Spleen (tissue), 11 donors: ENCODE data around the gene CLDN6. TPM values are rescaled to one million over a fixed set of nuclear protein-coding genes. Genes with fewer than 3 reads are reported as not detected.

Experiments
- DNase-seq: peaks from one replicate; pipeline ENCODE4 v3.0.0-alpha.2; 2020
- H3K27ac ChIP-seq, 8 donors: fragments of 200-600 bp; sonication (generic) in 7 of 8; 1 replicate in 4 of 8; 2 replicates in 4 of 8; pipeline versions ENCODE4 v1.5.0 to v1.8.0; 2016 to 2021; ENCODE audit warnings: inconsistent platforms in 4 of 8, mild to moderate bottlenecking in 4 of 8, moderate library complexity in 1 of 8
- H3K27me3 ChIP-seq, 7 donors: fragments of 200-600 bp; sonication (generic) in 6 of 7; replicated peaks in 1 of 7; 1 replicate in 4 of 7; 2 replicates in 3 of 7; pipeline versions ENCODE4 v1.5.0 to v1.8.0; 2016 to 2021; ENCODE audit warnings: inconsistent platforms in 3 of 7, mild to moderate bottlenecking in 1 of 7
- H3K36me3 ChIP-seq, 6 donors: fragments of 200-600 bp; sonication (generic) in 5 of 6; 1 replicate in 4 of 6; 2 replicates in 2 of 6; pipeline versions ENCODE4 v1.5.0 to v1.8.0; 2016 to 2021; ENCODE audit warnings: inconsistent platforms in 2 of 6
- H3K4me1 ChIP-seq, 6 donors: fragments of 200-600 bp; sonication (generic) in 5 of 6; 1 replicate in 3 of 6; 2 replicates in 3 of 6; pipeline versions ENCODE4 v1.5.0 to v1.8.0; 2016 to 2021; ENCODE audit warnings: inconsistent platforms in 3 of 6
- H3K4me3 ChIP-seq, 8 donors: fragments of 200-600 bp; sonication (generic) in 7 of 8; 1 replicate in 4 of 8; 2 replicates in 4 of 8; pipeline versions ENCODE4 v1.5.0 to v1.8.0; 2016 to 2021; ENCODE audit warnings: inconsistent platforms in 4 of 8, mild to moderate bottlenecking in 4 of 8, moderate library complexity in 2 of 8
- H3K9me3 ChIP-seq, 8 donors: fragments of 200-600 bp; sonication (generic) in 7 of 8; 1 replicate in 4 of 8; 2 replicates in 4 of 8; pipeline versions ENCODE4 v1.5.0 to v1.8.0; 2016 to 2021; ENCODE audit warnings: inconsistent platforms in 4 of 8
- POLR2A ChIP-seq, 3 donors: fragments of 450-650 bp; IDR thresholded peaks; one replicate each; pipeline ENCODE4 v1.5.1; 2017; ENCODE audit warnings: antibody characterized with exemption in 3 of 3, mild to moderate bottlenecking in 1 of 3
- POLR2AphosphoS5 ChIP-seq, 3 donors: sonication (generic); formaldehyde crosslinking; IDR thresholded peaks; one replicate each; pipeline ENCODE4 v1.5.1; 2017; ENCODE audit warnings: antibody characterized with exemption in 3 of 3
- WGBS, 5 donors: extraction: QIAGEN DNeasy Blood & Tissue Kit in 3 of 5; methylation state at CpG; one replicate each; pipeline versions ENCODE4 v1.1.5 to v1.1.7; 2013 to 2018; 5-methylcytosine and 5-hydroxymethylcytosine counted together
- intact Hi-C: fragments of 100-400 bp; cut with DNase I; formaldehyde crosslinking; loops from one replicate; pipeline ENCODE4 v1.15.0; 2023; ENCODE audit warnings: low total_unique reads
- polyA plus RNA-seq, 3 donors: library from polyadenylated mRNA; stranded (reverse); fragments of 200-250 nt; gene quantifications; one replicate each; pipeline ENCODE4 v1.2.1, GENCODE V29; 2013
- small RNA-seq, 4 donors: library from RNA; depleted of rRNA; stranded (forward); fragments of <200 nt; gene quantifications; one replicate each; pipeline ENCODE3, GENCODE V24; 2016
- total RNA-seq, 7 donors: library from RNA; depleted of rRNA in 3 of 7; stranded (reverse); fragments of >200 nt in 3 of 7; fragmentation: NEBNext Ultra II Directional in 4 of 7; extraction: Animal tissue kit (Norgen Biotek cat#: 25700) in 4 of 7; gene quantifications; one replicate each; pipeline versions ENCODE4 v1.1.0 to v1.2.1, GENCODE V29; 2016 to 2021
- TF ChIP-seq, protein P1 (sequence below), 11 experiments: fragments of 200-600 bp in 7 of 11; fragments of 450-650 bp in 4 of 11; sonication (generic) in 4 of 11; IDR thresholded peaks in 8 of 11; conservative IDR thresholded peaks in 3 of 11; 1 replicate in 7 of 11; 2 replicates in 4 of 11; pipeline versions ENCODE4 v1.4.0 to v1.8.0; 2016 to 2021; ENCODE audit warnings: antibody characterized with exemption in 11 of 11, inconsistent platforms in 4 of 11, mild to moderate bottlenecking in 1 of 11
- donor health status: healthy with polysubstance abuse.
- donor health status: DM: no; HTN: no; CAD: no; lungs with moderate emphysema.
- donor health status: DM: no; HTN: no; CAD: no.
- donor health status: Bipolar disorder and iron deficiency.
- donor health status: healthy.
- donor health status: DM: no; HTN: no; CAD: no.
- donor health status: DM: yes; HTN: yes; CAD: no.

CLDN6 gene
- total and polyA plus RNA-seq, 10 donors, result not detected

DNA sequence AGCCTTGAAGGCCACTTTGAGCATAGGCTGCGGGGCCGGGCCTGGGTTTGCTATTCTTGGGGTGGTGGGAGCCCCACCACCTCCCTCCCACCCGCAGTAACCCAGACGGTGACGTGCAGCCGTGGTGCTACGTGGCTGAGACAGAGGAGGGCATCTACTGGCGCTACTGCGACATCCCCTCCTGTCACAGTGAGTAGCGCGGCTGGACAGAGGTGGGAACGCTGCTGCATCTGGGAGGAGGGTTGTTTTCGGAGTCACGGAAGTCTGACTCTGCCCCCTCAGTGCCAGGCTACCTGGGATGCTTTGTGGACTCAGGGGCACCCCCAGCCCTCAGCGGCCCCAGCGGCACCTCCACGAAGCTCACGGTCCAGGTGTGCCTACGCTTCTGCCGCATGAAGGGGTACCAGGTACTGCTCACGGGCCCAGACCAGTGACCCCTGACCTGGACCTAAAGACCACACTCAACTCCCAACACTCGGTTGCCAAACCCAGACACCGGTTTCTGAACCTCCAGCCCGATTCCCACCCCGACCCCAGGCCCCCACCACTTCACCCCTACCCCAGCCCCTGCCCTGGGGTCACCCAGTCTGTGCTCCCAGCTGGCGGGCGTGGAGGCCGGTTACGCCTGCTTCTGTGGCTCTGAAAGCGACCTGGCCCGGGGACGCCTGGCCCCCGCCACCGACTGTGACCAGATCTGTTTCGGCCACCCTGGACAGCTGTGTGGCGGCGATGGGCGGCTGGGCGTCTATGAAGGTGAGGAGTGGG is 51.8 kb downstream of the CLDN6 start:
- no peak overlapping the region for H3K27ac ChIP-seq
- peaks cover 36 to 96% (median 88%) of the 10 kb centered on the region in 6 donors for H3K4me1 ChIP-seq
- no peak for TF ChIP-seq POLR2A (IDR thresholded peaks at IDR 0.05)
- TF ChIP-seq POLR2AphosphoS5 (IDR thresholded peaks at IDR 0.05), result no peak
- TF ChIP-seq, protein P1, sequence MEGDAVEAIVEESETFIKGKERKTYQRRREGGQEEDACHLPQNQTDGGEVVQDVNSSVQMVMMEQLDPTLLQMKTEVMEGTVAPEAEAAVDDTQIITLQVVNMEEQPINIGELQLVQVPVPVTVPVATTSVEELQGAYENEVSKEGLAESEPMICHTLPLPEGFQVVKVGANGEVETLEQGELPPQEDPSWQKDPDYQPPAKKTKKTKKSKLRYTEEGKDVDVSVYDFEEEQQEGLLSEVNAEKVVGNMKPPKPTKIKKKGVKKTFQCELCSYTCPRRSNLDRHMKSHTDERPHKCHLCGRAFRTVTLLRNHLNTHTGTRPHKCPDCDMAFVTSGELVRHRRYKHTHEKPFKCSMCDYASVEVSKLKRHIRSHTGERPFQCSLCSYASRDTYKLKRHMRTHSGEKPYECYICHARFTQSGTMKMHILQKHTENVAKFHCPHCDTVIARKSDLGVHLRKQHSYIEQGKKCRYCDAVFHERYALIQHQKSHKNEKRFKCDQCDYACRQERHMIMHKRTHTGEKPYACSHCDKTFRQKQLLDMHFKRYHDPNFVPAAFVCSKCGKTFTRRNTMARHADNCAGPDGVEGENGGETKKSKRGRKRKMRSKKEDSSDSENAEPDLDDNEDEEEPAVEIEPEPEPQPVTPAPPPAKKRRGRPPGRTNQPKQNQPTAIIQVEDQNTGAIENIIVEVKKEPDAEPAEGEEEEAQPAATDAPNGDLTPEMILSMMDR (IDR thresholded peaks at IDR 0.05 in 8 of 11, conservative IDR thresholded peaks at IDR 0.05 in 3 of 11), result no peak
- no peaks in the 10 kb centered on the region for H3K36me3 ChIP-seq
- peak; percentile 73 for DNase-seq
- WGBS, 5 donors, result 53 to 71% (median 60%) methylated on average over 22 to 39 of the region's 39 CpGs
- H3K4me3 ChIP-seq, result peak overlapping the region in 6 of 8 donors; percentile 13 to 95 (median 25)
- peaks cover 30 to 92% (median 74%) of the 10 kb centered on the region in 7 donors for H3K27me3 ChIP-seq
- intact Hi-C loops, result no loop called here
- no peaks in the 10 kb centered on the region for H3K9me3 ChIP-seq

Small RNA genes lying within 50 kb of the gene (small RNA-seq; reads per million reads assigned to genes)
- gene LINC00514, result 0 reads per million in 4 donors

Other genes with a start within 250 kb of the CLDN6 start
- gene ELOB, start 240.9 kb downstream of the CLDN6 start, total RNA-seq, result 100 to 1,000 TPM; 128 to 467 (median 134) TPM
- 100 to 1,000 TPM; 233 to 378 (median 247) TPM for gene ELOB, start 240.9 kb downstream of the CLDN6 start, polyA plus RNA-seq
- under 1 TPM in 2 of 7 donors, not detected in 5; 0.32 to 0.67 TPM for gene PRSS33, start 230.6 kb downstream of the CLDN6 start, total RNA-seq
- under 1 TPM in 1 of 3 donors, not detected in 2; 0.03 TPM for gene PRSS33, start 230.6 kb downstream of the CLDN6 start, polyA plus RNA-seq
- gene PRSS41, start 219.7 kb downstream of the CLDN6 start, total RNA-seq, result not detected
- gene PRSS41, start 219.7 kb downstream of the CLDN6 start, polyA plus RNA-seq, result not detected
- gene PRSS21, start 200.9 kb downstream of the CLDN6 start, total RNA-seq, result 1 to 10 TPM in 6 of 7 donors, under 1 TPM in 1; 0.81 to 4.9 (median 1.5) TPM
- 1 to 10 TPM in 2 of 3 donors, under 1 TPM in 1; 0.49 to 3.4 (median 1.8) TPM for gene PRSS21, start 200.9 kb downstream of the CLDN6 start, polyA plus RNA-seq
- gene ZG16B, start 187.9 kb downstream of the CLDN6 start, total RNA-seq, result 1 to 10 TPM in 5 of 7 donors, under 1 TPM in 1, not detected in 1; 0.79 to 3.8 (median 1.5) TPM
- 1 to 10 TPM in 2 of 3 donors, under 1 TPM in 1; 0.73 to 1.6 (median 1.5) TPM for gene ZG16B, start 187.9 kb downstream of the CLDN6 start, polyA plus RNA-seq
- under 1 TPM in 1 of 7 donors, not detected in 6; 0.60 TPM for gene PRSS22, start 160.0 kb downstream of the CLDN6 start, total RNA-seq
- gene PRSS22, start 160.0 kb downstream of the CLDN6 start, polyA plus RNA-seq, result under 1 TPM in 2 of 3 donors, not detected in 1; 0.19 to 0.33 TPM
- 10 to 100 TPM; 27.5 to 98.6 (median 48.4) TPM for gene FLYWCH2, start 135.0 kb downstream of the CLDN6 start, total RNA-seq
- 10 to 100 TPM; 31.6 to 62.6 (median 49.5) TPM for gene FLYWCH2, start 135.0 kb downstream of the CLDN6 start, polyA plus RNA-seq
- 10 to 100 TPM; 34.8 to 79.3 (median 57.0) TPM for gene FLYWCH1, start 106.3 kb downstream of the CLDN6 start, total RNA-seq
- 10 to 100 TPM; 14.0 to 47.0 (median 43.9) TPM for gene FLYWCH1, start 106.3 kb downstream of the CLDN6 start, polyA plus RNA-seq
- 1 to 10 TPM in 1 of 7 donors, under 1 TPM in 1, not detected in 5; 0.40 to 1.0 TPM for gene KREMEN2, start 53.9 kb downstream of the CLDN6 start, total RNA-seq
- gene KREMEN2, start 53.9 kb downstream of the CLDN6 start, polyA plus RNA-seq, result 1 to 10 TPM in 1 of 3 donors, under 1 TPM in 2; 0.41 to 1.2 (median 0.42) TPM
- 1 to 10 TPM; 3.3 to 9.0 (median 6.4) TPM for gene PAQR4, start 48.8 kb downstream of the CLDN6 start, total RNA-seq
- gene PAQR4, start 48.8 kb downstream of the CLDN6 start, polyA plus RNA-seq, result 1 to 10 TPM; 2.1 to 7.1 (median 6.3) TPM
- 1 to 10 TPM; 3.3 to 9.6 (median 5.6) TPM for gene PKMYT1, start 37.7 kb downstream of the CLDN6 start, total RNA-seq
- gene PKMYT1, start 37.7 kb downstream of the CLDN6 start, polyA plus RNA-seq, result 10 to 100 TPM in 1 of 3 donors, 1 to 10 TPM in 2; 3.9 to 11.3 (median 6.8) TPM
- 1 to 10 TPM in 2 of 7 donors, under 1 TPM in 5; 0.24 to 1.7 (median 0.56) TPM for gene CLDN9, start 5.3 kb downstream of the CLDN6 start, total RNA-seq
- gene CLDN9, start 5.3 kb downstream of the CLDN6 start, polyA plus RNA-seq, result under 1 TPM; 0.06 to 0.37 (median 0.16) TPM
- 10 to 100 TPM in 3 of 7 donors, 1 to 10 TPM in 4; 2.0 to 26.1 (median 7.5) TPM for gene TNFRSF12A, start 2.2 kb upstream of the CLDN6 start, total RNA-seq
- 10 to 100 TPM in 1 of 3 donors, 1 to 10 TPM in 2; 7.7 to 16.5 (median 8.3) TPM for gene TNFRSF12A, start 2.2 kb upstream of the CLDN6 start, polyA plus RNA-seq
- 10 to 100 TPM; 15.5 to 30.8 (median 21.6) TPM for gene HCFC1R1, start 5.8 kb upstream of the CLDN6 start, total RNA-seq
- 10 to 100 TPM; 60.5 to 74.5 (median 62.8) TPM for gene HCFC1R1, start 5.8 kb upstream of the CLDN6 start, polyA plus RNA-seq
- 10 to 100 TPM; 19.3 to 30.4 (median 26.3) TPM for gene THOC6, start 5.9 kb upstream of the CLDN6 start, total RNA-seq
- 10 to 100 TPM; 40.7 to 57.2 (median 41.0) TPM for gene THOC6, start 5.9 kb upstream of the CLDN6 start, polyA plus RNA-seq
- gene BICDL2, start 18.8 kb upstream of the CLDN6 start, total RNA-seq, result under 1 TPM in 4 of 7 donors, not detected in 3; 0.30 to 0.77 (median 0.32) TPM
- under 1 TPM; 0.03 to 0.22 (median 0.15) TPM for gene BICDL2, start 18.8 kb upstream of the CLDN6 start, polyA plus RNA-seq
- 100 to 1,000 TPM in 4 of 7 donors, 10 to 100 TPM in 3; 24.3 to 282 (median 113) TPM for gene MMP25, start 28.4 kb upstream of the CLDN6 start, total RNA-seq
- 10 to 100 TPM in 2 of 3 donors, 1 to 10 TPM in 1; 2.7 to 45.0 (median 41.9) TPM for gene MMP25, start 28.4 kb upstream of the CLDN6 start, polyA plus RNA-seq
- gene IL32, start 47.5 kb upstream of the CLDN6 start, total RNA-seq, result 100 to 1,000 TPM; 171 to 414 (median 309) TPM
- 100 to 1,000 TPM; 256 to 624 (median 277) TPM for gene IL32, start 47.5 kb upstream of the CLDN6 start, polyA plus RNA-seq
- gene ZSCAN10, start 81.1 kb upstream of the CLDN6 start, total RNA-seq, result under 1 TPM in 1 of 7 donors, not detected in 6; 0.85 TPM
- gene ZSCAN10, start 81.1 kb upstream of the CLDN6 start, polyA plus RNA-seq, result under 1 TPM in 2 of 3 donors, not detected in 1; 0.02 to 0.06 TPM
- 10 to 100 TPM in 1 of 7 donors, 1 to 10 TPM in 6; 4.1 to 10.4 (median 5.3) TPM for gene ZNF205, start 94.4 kb upstream of the CLDN6 start, total RNA-seq
- gene ZNF205, start 94.4 kb upstream of the CLDN6 start, polyA plus RNA-seq, result 10 to 100 TPM in 1 of 3 donors, 1 to 10 TPM in 2; 3.5 to 14.2 (median 6.9) TPM
- 10 to 100 TPM in 1 of 7 donors, 1 to 10 TPM in 6; 6.8 to 11.4 (median 7.9) TPM for gene ZNF213, start 116.8 kb upstream of the CLDN6 start, total RNA-seq
- gene ZNF213, start 116.8 kb upstream of the CLDN6 start, polyA plus RNA-seq, result 1 to 10 TPM; 2.4 to 5.9 (median 2.9) TPM
- not detected for gene OR1F1, start 170.0 kb upstream of the CLDN6 start, total RNA-seq
- gene OR1F1, start 170.0 kb upstream of the CLDN6 start, polyA plus RNA-seq, result not detected
- gene ZNF200, start 217.0 kb upstream of the CLDN6 start, total RNA-seq, result 10 to 100 TPM; 14.2 to 24.4 (median 15.4) TPM
- 1 to 10 TPM; 4.2 to 6.3 (median 4.8) TPM for gene ZNF200, start 217.0 kb upstream of the CLDN6 start, polyA plus RNA-seq
- 10 to 100 TPM; 14.9 to 61.1 (median 28.0) TPM for gene MEFV, start 238.4 kb upstream of the CLDN6 start, total RNA-seq
- gene MEFV, start 238.4 kb upstream of the CLDN6 start, polyA plus RNA-seq, result 1 to 10 TPM in 2 of 3 donors, under 1 TPM in 1; 0.39 to 3.7 (median 1.2) TPM